Lower lobe of right lung (tissue), 2 donors: ENCODE results near the gene UBQLN3. TPM values are rescaled to one million over a fixed set of nuclear protein-coding genes. Genes with fewer than 3 reads are reported as not detected.

Source experiments
- ATAC-seq, 2 donors: fragments of 200-7000 bp; cut with Tn5 transposase; one replicate each; pipeline ENCODE4 v1.9.1; 2020 to 2022; ENCODE audit warnings: mild to moderate bottlenecking in 2 of 2, moderate library complexity in 2 of 2
- DNase-seq: peaks from one replicate; pipeline ENCODE4 v3.0.0-alpha.2; 2020
- H3K27ac ChIP-seq: fragments of 200-600 bp; one replicate; pipeline ENCODE4 v1.8.0; 2022
- H3K27me3 ChIP-seq: fragments of 200-600 bp; one replicate; pipeline ENCODE4 v1.8.0; 2022; ENCODE audit warnings: low read depth
- H3K36me3 ChIP-seq: fragments of 200-600 bp; one replicate; pipeline ENCODE4 v1.8.0; 2022; ENCODE audit warnings: mild to moderate bottlenecking
- H3K4me1 ChIP-seq: fragments of 200-600 bp; one replicate; pipeline ENCODE4 v1.8.0; 2022
- H3K4me3 ChIP-seq: fragments of 200-600 bp; one replicate; pipeline ENCODE4 v1.8.0; 2022; ENCODE audit warnings: mild to moderate bottlenecking
- H3K9me3 ChIP-seq: fragments of 200-600 bp; one replicate; pipeline ENCODE4 v1.8.0; 2022
- intact Hi-C: fragments of 100-400 bp; cut with DNase I; formaldehyde crosslinking; loops from one replicate; pipeline ENCODE4 v1.11.0; 2022
- total RNA-seq: library from RNA; stranded (reverse); fragmentation: NEBNext Ultra II Directional; extraction: Animal tissue kit (Norgen Biotek cat#: 25700); gene quantifications from one replicate; pipeline ENCODE4 v1.2.1, GENCODE V29; 2021
- TF ChIP-seq, protein P1 (sequence below): fragments of 200-600 bp; IDR thresholded peaks from one replicate; pipeline ENCODE4 v1.8.0; 2022; ENCODE audit warnings: antibody characterized with exemption, mild to moderate bottlenecking
- donor health status: DM: no; HTN: yes; CAD: no; lungs with severe emphysema.

Gene UBQLN3
- total RNA-seq, 1 donor from 2014 or later = 0.50 TPM

DNA sequence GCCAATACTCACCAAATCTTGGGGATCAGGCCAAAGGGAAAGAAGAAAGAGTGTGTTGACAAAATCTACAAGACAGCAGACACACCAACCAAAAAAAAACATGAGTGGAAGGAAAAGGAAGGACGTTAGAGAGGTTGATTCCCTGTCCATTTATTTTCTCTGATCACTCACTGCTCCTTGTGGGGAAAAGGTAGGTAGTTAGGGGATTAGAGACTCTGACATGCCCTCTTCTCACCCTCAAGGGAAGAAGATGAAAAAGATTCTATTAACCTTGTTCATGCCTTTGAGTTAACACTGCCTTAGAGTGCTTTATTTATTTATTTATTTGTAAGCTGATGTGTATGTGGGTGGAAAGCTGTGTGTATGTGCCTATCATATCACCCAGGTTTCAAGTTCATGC is 38.7 kb upstream of the UBQLN3 start, which contains the start of gene OR52H1:
TSS of gene OR52H1 (minus strand) at position 101 of the 400 bp plus-strand sequence. CDS start 3,035 bp downstream, outside the sequence.
- Histone ChIP-seq H3K36me3 (no peaks in the 10 kb centered on the region), H3K27me3 (no peaks in the 10 kb centered on the region), H3K4me3 (no peak within 1 kb of the TSS), H3K9me3 (no peaks in the 10 kb centered on the region), H3K4me1 (no peaks in the 10 kb centered on the region), H3K27ac (no peak within 1 kb of the TSS)
- TF ChIP-seq, protein P1, sequence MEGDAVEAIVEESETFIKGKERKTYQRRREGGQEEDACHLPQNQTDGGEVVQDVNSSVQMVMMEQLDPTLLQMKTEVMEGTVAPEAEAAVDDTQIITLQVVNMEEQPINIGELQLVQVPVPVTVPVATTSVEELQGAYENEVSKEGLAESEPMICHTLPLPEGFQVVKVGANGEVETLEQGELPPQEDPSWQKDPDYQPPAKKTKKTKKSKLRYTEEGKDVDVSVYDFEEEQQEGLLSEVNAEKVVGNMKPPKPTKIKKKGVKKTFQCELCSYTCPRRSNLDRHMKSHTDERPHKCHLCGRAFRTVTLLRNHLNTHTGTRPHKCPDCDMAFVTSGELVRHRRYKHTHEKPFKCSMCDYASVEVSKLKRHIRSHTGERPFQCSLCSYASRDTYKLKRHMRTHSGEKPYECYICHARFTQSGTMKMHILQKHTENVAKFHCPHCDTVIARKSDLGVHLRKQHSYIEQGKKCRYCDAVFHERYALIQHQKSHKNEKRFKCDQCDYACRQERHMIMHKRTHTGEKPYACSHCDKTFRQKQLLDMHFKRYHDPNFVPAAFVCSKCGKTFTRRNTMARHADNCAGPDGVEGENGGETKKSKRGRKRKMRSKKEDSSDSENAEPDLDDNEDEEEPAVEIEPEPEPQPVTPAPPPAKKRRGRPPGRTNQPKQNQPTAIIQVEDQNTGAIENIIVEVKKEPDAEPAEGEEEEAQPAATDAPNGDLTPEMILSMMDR = no peak
- no peak for DNase-seq
- intact Hi-C loops = no loop called here
- ATAC-seq = no peak

DNA sequence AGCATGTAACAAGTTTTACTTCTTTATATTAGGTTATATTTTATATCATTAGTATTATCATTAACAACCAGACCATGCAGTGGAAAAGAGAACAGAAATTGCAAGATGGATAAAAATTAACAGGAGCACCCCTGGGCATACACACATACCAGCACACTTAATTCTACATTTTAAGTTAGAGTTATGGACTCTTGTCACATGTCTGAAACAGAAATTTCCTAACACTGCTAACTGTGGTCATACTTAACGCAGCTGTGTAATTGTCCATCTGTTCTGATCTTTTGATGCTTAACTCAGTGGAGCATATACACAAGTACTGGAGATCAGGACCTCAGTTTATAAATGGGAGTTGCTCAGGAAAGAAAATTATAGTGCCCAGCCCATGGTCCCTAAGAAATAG is 38.2 kb upstream of the UBQLN3 start:
- H3K4me1 ChIP-seq = no peaks in the 10 kb centered on the region
- no peaks in the 10 kb centered on the region for H3K9me3 ChIP-seq
- H3K27ac ChIP-seq = no peak overlapping the region
- H3K36me3 ChIP-seq = no peaks in the 10 kb centered on the region
- H3K27me3 ChIP-seq = no peaks in the 10 kb centered on the region
- DNase-seq (no peak), ATAC-seq (no peak)
- TF ChIP-seq, protein P1 = no peak
- intact Hi-C loops = no loop called here
- no peak overlapping the region for H3K4me3 ChIP-seq

DNA sequence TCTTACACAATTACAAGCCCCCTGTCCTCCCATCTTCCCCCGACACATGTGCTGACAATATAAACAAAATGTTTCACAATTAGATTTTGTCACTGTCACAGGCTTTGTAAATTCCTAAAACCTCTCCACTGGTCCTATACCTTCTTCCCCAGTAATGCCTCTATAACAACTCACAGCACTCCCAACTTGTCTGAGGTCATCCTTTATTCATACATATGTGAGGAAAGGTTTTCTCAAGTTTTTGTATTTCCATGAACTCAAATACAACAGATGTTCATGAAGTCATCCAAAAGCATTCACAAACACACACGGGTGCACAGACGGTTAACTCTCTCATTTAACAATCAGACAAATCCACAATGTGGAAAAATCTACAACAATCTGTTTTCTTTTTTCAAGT is 36.7 kb upstream of the UBQLN3 start:
- H3K9me3 ChIP-seq = no peaks in the 10 kb centered on the region
- ATAC-seq (no peak), DNase-seq (no peak)
- no peaks in the 10 kb centered on the region for H3K4me1 ChIP-seq
- TF ChIP-seq, protein P1 = no peak
- H3K27me3 ChIP-seq = no peaks in the 10 kb centered on the region
- intact Hi-C loops = no loop called here
- no peaks in the 10 kb centered on the region for H3K36me3 ChIP-seq
- no peak overlapping the region for H3K27ac ChIP-seq
- no peak overlapping the region for H3K4me3 ChIP-seq

DNA sequence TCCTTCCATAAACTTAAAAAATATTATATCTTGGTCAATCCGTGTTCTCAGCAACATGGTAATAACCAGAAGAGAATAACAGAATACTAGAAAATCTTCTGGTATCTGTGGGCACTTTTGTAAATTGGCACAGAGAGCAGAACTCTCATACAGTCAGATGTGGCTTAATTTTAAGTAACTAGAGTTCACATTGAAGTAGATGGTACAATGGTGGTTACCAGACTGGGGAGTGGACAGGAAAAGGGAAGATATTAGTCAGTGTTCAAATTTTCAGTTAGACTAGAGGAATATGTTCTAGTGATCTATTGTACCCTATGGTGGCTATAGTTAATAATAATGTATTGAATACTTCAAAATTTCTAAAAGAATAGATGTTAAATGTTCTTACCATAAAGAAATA is 31.7 kb upstream of the UBQLN3 start:
- intact Hi-C loops = no loop called here
- no peak overlapping the region for H3K27ac ChIP-seq
- H3K36me3 ChIP-seq = no peaks in the 10 kb centered on the region
- H3K9me3 ChIP-seq = no peaks in the 10 kb centered on the region
- DNase-seq (no peak), ATAC-seq (no peak)
- TF ChIP-seq, protein P1 = no peak
- H3K4me3 ChIP-seq = no peak overlapping the region
- H3K4me1 ChIP-seq = no peaks in the 10 kb centered on the region
- no peaks in the 10 kb centered on the region for H3K27me3 ChIP-seq

DNA sequence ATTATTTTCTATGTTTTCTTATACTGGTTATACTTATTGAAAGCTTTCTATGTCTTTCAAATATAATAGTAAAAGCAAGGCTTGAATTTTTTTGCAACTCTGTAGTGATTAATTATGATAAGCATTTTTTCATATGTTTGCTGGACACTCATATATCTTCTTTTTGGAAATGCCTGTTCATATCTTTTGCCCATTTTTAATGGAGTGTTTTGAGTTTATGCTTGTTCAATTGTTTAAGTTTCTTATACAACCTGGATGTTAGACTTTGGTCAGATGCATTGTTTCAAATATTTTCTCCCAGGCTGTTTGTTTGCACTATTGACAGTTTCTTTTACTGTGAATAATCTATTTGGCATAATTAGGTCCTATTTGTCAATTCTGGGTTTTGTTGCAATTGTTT is 26.7 kb upstream of the UBQLN3 start:
- Histone ChIP-seq H3K27me3 (no peaks in the 10 kb centered on the region), H3K27ac (no peak overlapping the region), H3K4me1 (no peaks in the 10 kb centered on the region), H3K36me3 (no peaks in the 10 kb centered on the region), H3K4me3 (no peak overlapping the region), H3K9me3 (no peaks in the 10 kb centered on the region)
- no peak for DNase-seq
- ATAC-seq = no peak
- intact Hi-C loops = no loop called here
- TF ChIP-seq, protein P1 = no peak

DNA sequence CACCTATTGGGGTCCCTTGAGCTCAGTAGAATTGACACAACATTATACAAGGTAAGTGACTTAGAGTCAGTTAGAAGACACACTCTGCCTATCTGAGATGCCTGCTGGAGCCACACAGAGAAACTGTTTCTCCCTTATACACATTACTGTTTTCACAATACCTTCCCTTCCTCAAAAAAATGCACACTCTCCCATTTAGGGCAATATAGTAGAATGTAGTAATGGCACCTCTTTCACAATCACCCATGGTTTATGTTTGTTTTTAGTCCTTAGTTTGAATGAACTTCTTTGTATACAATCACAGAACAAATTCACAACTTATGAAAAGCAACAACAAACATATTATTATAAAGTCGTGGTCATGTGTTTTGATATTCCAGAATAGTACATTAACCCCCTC is 24.3 kb upstream of the UBQLN3 start:
- Histone ChIP-seq H3K9me3 (no peaks in the 10 kb centered on the region), H3K27ac (no peak overlapping the region), H3K36me3 (no peaks in the 10 kb centered on the region), H3K4me1 (no peaks in the 10 kb centered on the region), H3K4me3 (no peak overlapping the region), H3K27me3 (no peaks in the 10 kb centered on the region)
- intact Hi-C loops = no loop called here
- TF ChIP-seq, protein P1 = no peak
- DNase-seq (no peak), ATAC-seq (no peak)
